Natural killer cell (primary cell): ENCODE results near the gene KCNMB3. TPM values are rescaled to one million over a fixed set of nuclear protein-coding genes. Genes with fewer than 3 reads are reported as not detected.
"Not testable (repeated sequence)": the region's sequence is repeated elsewhere in the genome, so short reads cannot be mapped to it uniquely, and the experiment has no call there.

ENCODE experiments used
- ATAC-seq, 3 donors: fragments of 150-1000 bp in 2 of 3; fragments of 200-7000 bp in 1 of 3; cut with Tn5 transposase; 1 replicate in 1 of 3; 2 replicates in 2 of 3; pipeline ENCODE4 v1.10.0; 2021; ENCODE audit warnings: mild to moderate bottlenecking in 2 of 3, moderate library complexity in 2 of 3
- DNase-seq, 2 donors: peaks; one replicate each; pipeline versions ENCODE4 v3.0.0 to v3.0.0-alpha.2; 2013 to 2021; ENCODE audit warnings: mixed read lengths in 1 of 2
- H3K27ac ChIP-seq: one replicate; pipeline ENCODE4 v1.5.1; 2013; ENCODE audit warnings: mild to moderate bottlenecking, low read length
- H3K27me3 ChIP-seq: one replicate; pipeline ENCODE4 v1.6.1; 2013; ENCODE audit warnings: low read length; ENCODE audit not compliant: control insufficient read depth, insufficient read depth
- H3K36me3 ChIP-seq: one replicate; pipeline ENCODE4 v1.6.1; 2013; ENCODE audit warnings: low read length; ENCODE audit not compliant: control insufficient read depth, insufficient read depth
- H3K4me1 ChIP-seq: one replicate; pipeline ENCODE4 v1.6.1; 2013; ENCODE audit warnings: low read length; ENCODE audit not compliant: control insufficient read depth, insufficient read depth
- H3K4me3 ChIP-seq: one replicate; pipeline ENCODE4 v1.5.1; 2013; ENCODE audit warnings: low read length
- H3K9me3 ChIP-seq: one replicate; pipeline ENCODE4 v1.6.1; 2013; ENCODE audit warnings: low read length; ENCODE audit not compliant: control insufficient read depth, insufficient read depth
- H3K27ac Mint-ChIP-seq, 2 donors: one replicate each; pipeline ENCODE4 v1.8.0; 2022; ENCODE audit warnings: mild to moderate bottlenecking in 2 of 2, mixed read lengths in 2 of 2, moderate library complexity in 1 of 2
- H3K27me3 Mint-ChIP-seq, 2 donors: one replicate each; pipeline ENCODE4 v1.8.0; 2022; ENCODE audit warnings: low read depth in 2 of 2, mixed read lengths in 2 of 2
- H3K36me3 Mint-ChIP-seq: one replicate; pipeline ENCODE4 v1.8.0; 2022; ENCODE audit warnings: mixed read lengths
- H3K4me1 Mint-ChIP-seq, 2 donors: one replicate each; pipeline ENCODE4 v1.8.0; 2022; ENCODE audit warnings: mixed read lengths in 2 of 2
- H3K4me3 Mint-ChIP-seq: one replicate; pipeline ENCODE4 v1.8.0; 2022; ENCODE audit warnings: mild to moderate bottlenecking, moderate library complexity, mixed read lengths
- H3K9me3 Mint-ChIP-seq, 2 donors: one replicate each; pipeline ENCODE4 v1.8.0; 2022; ENCODE audit warnings: mixed read lengths in 2 of 2
- WGBS: methylation state at CpG from one replicate; pipeline ENCODE4 v1.1.7; 2013; ENCODE audit warnings: missing lambda C conversion rate; ENCODE audit not compliant: insufficient coverage; 5-methylcytosine and 5-hydroxymethylcytosine counted together
- intact Hi-C: fragments of 100-400 bp; cut with micrococcal nuclease; formaldehyde crosslinking; loops from one replicate; pipeline ENCODE4 v1.14.2; 2022
- total RNA-seq, 4 donors: library from RNA; stranded (reverse); fragments of 120-200 nt in 1 of 4; gene quantifications; one replicate each; pipeline versions ENCODE4 v1.2.3 to v1.2.4, GENCODE V29; 2013 to 2022
- TF ChIP-seq, protein P1 (sequence below): fragments of 200-600 bp; IDR thresholded peaks from one replicate; pipeline ENCODE4 v1.8.0; 2022; ENCODE audit warnings: antibody characterized with exemption

The KCNMB3 gene
- total RNA-seq, 3 donors from 2014 or later (not counting 1 experiment from before 2014, with no cell fraction given): 1.3 to 1.8 (median 1.4) TPM

- no peak overlapping the region for H3K4me3 Mint-ChIP-seq
- WGBS: 83% methylated on average over 2 of the region's 2 CpGs
- ATAC-seq: no peak
Observed at GRCh38 chr3:179256813-179257212, 5.9 kb upstream of the KCNMB3 start.

GRCh38 chr3:179247289-179248015, 3.5 kb downstream of the KCNMB3 start:
- Histone ChIP-seq H3K36me3 (no peaks in the 10 kb centered on the region), H3K9me3 (no peaks in the 10 kb centered on the region), H3K4me1 (no peaks in the 10 kb centered on the region), H3K27me3 (no peaks in the 10 kb centered on the region), H3K27ac (no peak overlapping the region), H3K4me3 (no peak overlapping the region)
- Mint-ChIP-seq H3K4me3 (no peak overlapping the region), H3K9me3 (no peaks in the 10 kb centered on the region), H3K36me3 (no peaks in the 10 kb centered on the region), H3K4me1 (no peaks in the 10 kb centered on the region), H3K27ac (no peak overlapping the region), H3K27me3 (no peaks in the 10 kb centered on the region)
- no peak for ATAC-seq
- DNase-seq: no peak
- intact Hi-C loops: no loop called here
- TF ChIP-seq, protein P1, sequence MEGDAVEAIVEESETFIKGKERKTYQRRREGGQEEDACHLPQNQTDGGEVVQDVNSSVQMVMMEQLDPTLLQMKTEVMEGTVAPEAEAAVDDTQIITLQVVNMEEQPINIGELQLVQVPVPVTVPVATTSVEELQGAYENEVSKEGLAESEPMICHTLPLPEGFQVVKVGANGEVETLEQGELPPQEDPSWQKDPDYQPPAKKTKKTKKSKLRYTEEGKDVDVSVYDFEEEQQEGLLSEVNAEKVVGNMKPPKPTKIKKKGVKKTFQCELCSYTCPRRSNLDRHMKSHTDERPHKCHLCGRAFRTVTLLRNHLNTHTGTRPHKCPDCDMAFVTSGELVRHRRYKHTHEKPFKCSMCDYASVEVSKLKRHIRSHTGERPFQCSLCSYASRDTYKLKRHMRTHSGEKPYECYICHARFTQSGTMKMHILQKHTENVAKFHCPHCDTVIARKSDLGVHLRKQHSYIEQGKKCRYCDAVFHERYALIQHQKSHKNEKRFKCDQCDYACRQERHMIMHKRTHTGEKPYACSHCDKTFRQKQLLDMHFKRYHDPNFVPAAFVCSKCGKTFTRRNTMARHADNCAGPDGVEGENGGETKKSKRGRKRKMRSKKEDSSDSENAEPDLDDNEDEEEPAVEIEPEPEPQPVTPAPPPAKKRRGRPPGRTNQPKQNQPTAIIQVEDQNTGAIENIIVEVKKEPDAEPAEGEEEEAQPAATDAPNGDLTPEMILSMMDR: no peak
- 96% methylated on average over 3 of the region's 3 CpGs for WGBS

More at GRCh38 chr3:179256813-179257212, 5.9 kb upstream of the KCNMB3 start:
- peaks cover 7 to 20% of the 10 kb centered on the region in 2 donors for H3K4me1 Mint-ChIP-seq
- Histone ChIP-seq H3K4me1 (peaks cover 7% of the 10 kb centered on the region), H3K9me3 (peaks cover 4% of the 10 kb centered on the region), H3K27me3 (no peaks in the 10 kb centered on the region), H3K36me3 (no peaks in the 10 kb centered on the region), H3K4me3 (no peak overlapping the region), H3K27ac (no peak overlapping the region)
- peaks cover 7 to 19% of the 10 kb centered on the region in 2 donors for H3K9me3 Mint-ChIP-seq
- H3K27ac Mint-ChIP-seq: no peak overlapping the region
- TF ChIP-seq, protein P1: no peak
- no peaks in the 10 kb centered on the region for H3K27me3 Mint-ChIP-seq
- no peak for DNase-seq
- intact Hi-C loops: no loop called here
- peaks cover 5% of the 10 kb centered on the region for H3K36me3 Mint-ChIP-seq

DNA sequence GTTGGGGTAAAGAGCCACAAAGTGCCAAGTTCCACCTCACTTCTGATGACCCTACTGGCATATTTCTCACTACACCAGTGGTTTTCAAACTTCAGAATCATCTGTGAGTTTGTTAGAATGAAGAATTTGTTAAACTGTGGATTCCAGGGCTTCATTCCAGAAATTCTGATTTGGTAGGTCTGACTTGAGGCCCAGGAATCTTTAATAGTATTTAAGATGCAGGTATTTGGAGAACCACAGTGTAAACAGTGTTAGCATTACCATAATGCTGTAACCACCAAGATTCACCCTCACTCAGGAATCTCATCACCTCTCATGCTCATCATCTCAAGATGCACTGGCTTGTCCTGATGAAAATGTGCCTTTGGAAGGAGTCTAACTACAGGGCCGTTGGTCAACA, 6.0 kb downstream of the KCNMB3 start:
- no peaks in the 10 kb centered on the region for H3K4me1 ChIP-seq

GRCh38 chr3:179242859-179243258, 8.1 kb downstream of the KCNMB3 start:
- H3K27ac Mint-ChIP-seq, H3K4me1 ChIP-seq, ATAC-seq, H3K4me1 Mint-ChIP-seq, H3K27me3 ChIP-seq, H3K36me3 ChIP-seq, H3K36me3 Mint-ChIP-seq, H3K4me3 Mint-ChIP-seq, H3K4me3 ChIP-seq, H3K27ac ChIP-seq, H3K27me3 Mint-ChIP-seq, H3K9me3 Mint-ChIP-seq, intact Hi-C loops, DNase-seq, H3K9me3 ChIP-seq: not testable (repeated sequence)
- 88% methylated on average over 1 of the region's 2 CpGs for WGBS

More for the DNA sequence above, 6.0 kb downstream of the KCNMB3 start:
- Mint-ChIP-seq H3K4me3 (no peak overlapping the region), H3K4me1 (no peaks in the 10 kb centered on the region), H3K36me3 (no peaks in the 10 kb centered on the region), H3K27ac (no peak overlapping the region), H3K9me3 (no peaks in the 10 kb centered on the region), H3K27me3 (no peaks in the 10 kb centered on the region)
- intact Hi-C loops: no loop called here
- no peaks in the 10 kb centered on the region for H3K9me3 ChIP-seq
- ATAC-seq (no peak), DNase-seq (no peak)
- WGBS: 100% methylated on average over 1 of the region's 1 CpG
- H3K4me3 ChIP-seq: no peak overlapping the region
- no peaks in the 10 kb centered on the region for H3K27me3 ChIP-seq
- H3K27ac ChIP-seq: no peak overlapping the region
- TF ChIP-seq, protein P1: no peak
- no peaks in the 10 kb centered on the region for H3K36me3 ChIP-seq

GRCh38 chr3:179240299-179240698, 10.6 kb downstream of the KCNMB3 start:
- intact Hi-C loops, DNase-seq, H3K4me3 Mint-ChIP-seq: not testable (repeated sequence)

More at GRCh38 chr3:179240299-179240698, 10.6 kb downstream of the KCNMB3 start:
- H3K4me3 ChIP-seq, H3K9me3 ChIP-seq, H3K27ac ChIP-seq, H3K4me1 ChIP-seq, H3K4me1 Mint-ChIP-seq, ATAC-seq, H3K27me3 ChIP-seq, H3K36me3 Mint-ChIP-seq, H3K27me3 Mint-ChIP-seq, H3K27ac Mint-ChIP-seq, H3K9me3 Mint-ChIP-seq, H3K36me3 ChIP-seq: not testable (repeated sequence)
- WGBS: 40% methylated on average over 1 of the region's 1 CpG
